HCT116 (cell line): Measurements from ENCODE around the gene NECTIN3. TPM values are rescaled to one million over a fixed set of nuclear protein-coding genes. Genes with fewer than 3 reads are reported as not detected.

Source experiments
- CBX3 ChIP-seq: IDR thresholded peaks from 2 replicates; pipeline ENCODE4 v1.6.1; 2012; ENCODE audit warnings: low read depth
- EGR1 ChIP-seq: IDR thresholded peaks from 2 replicates; pipeline ENCODE4 v1.6.1; 2012; ENCODE audit warnings: low read depth
- EZH2phosphoT487 ChIP-seq: fragments of 200-600 bp; IDR thresholded peaks from 2 replicates; pipeline ENCODE4 v1.6.1; 2018; ENCODE audit warnings: antibody characterized with exemption, borderline replicate concordance
- JUND ChIP-seq: IDR thresholded peaks from 2 replicates; pipeline ENCODE4 v1.6.1; 2012
- POLR2A ChIP-seq: IDR thresholded peaks from 2 replicates; pipeline ENCODE4 v1.7.0; 2011; ENCODE audit warnings: borderline replicate concordance; ENCODE audit not compliant: insufficient read depth, insufficient read length; ENCODE audit errors: extremely low read depth
- SIN3A ChIP-seq: IDR thresholded peaks from 2 replicates; pipeline ENCODE4 v1.6.1; 2012; ENCODE audit warnings: low read depth
- SRF ChIP-seq: IDR thresholded peaks from 2 replicates; pipeline ENCODE4 v1.6.1; 2012; ENCODE audit warnings: low read depth
- ZFX ChIP-seq: fragments of 450-650 bp; IDR thresholded peaks from 2 replicates; pipeline ENCODE4 v1.6.1; 2017
- total RNA-seq: library from RNA; stranded (reverse); gene quantifications from one replicate; pipeline ENCODE4 v1.2.1, GENCODE V29; 2021; ENCODE audit not compliant: unreplicated experiment
- TF ChIP-seq, protein P1 (sequence below): IDR thresholded peaks from 2 replicates; pipeline ENCODE4 v1.6.1; 2012; ENCODE audit warnings: low read depth
- TF ChIP-seq, protein P2 (sequence below): IDR thresholded peaks from 2 replicates; pipeline ENCODE4 v1.6.1; 2012
- TF ChIP-seq, protein P3 (sequence below), 3 experiments: fragments of 200-600 bp in 1 of 3; sonication (generic) in 1 of 3; IDR thresholded peaks in 2 of 3; conservative IDR thresholded peaks in 1 of 3; 2 replicates each; pipeline ENCODE4 v1.5.1; 2012 to 2017; ENCODE audit warnings: low read depth in 2 of 3, low read length in 2 of 3, antibody characterized with exemption in 1 of 3, borderline replicate concordance in 1 of 3, control low read depth in 1 of 3, mild to moderate bottlenecking in 1 of 3, mixed read lengths in 1 of 3, mixed run types in 1 of 3, moderate library complexity in 1 of 3; ENCODE audit not compliant: insufficient read depth in 1 of 3

The NECTIN3 gene
- total RNA-seq, 1 experiment from 2014 or later, result 93.6 TPM

DNA sequence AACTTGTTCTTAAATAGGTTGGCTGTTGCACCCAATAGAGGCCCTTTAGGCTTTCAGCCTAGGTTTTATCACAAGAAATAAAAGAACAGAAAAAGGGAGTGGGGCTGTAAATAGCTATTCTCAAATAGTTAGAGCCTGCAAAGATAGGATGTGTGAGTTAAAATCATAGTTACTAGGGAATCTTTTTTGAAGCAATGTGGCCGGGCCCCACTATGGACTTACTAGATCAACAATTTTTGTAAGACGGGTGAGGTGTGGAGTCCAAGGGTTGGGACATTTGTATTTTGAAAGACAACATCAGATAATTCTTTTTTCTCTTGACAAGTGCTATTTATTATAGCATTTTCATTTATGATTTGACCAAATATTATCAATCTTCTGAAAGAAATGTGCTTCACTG lies 5.8 kb downstream of the NECTIN3 start (continued):
- TF ChIP-seq, protein P1, sequence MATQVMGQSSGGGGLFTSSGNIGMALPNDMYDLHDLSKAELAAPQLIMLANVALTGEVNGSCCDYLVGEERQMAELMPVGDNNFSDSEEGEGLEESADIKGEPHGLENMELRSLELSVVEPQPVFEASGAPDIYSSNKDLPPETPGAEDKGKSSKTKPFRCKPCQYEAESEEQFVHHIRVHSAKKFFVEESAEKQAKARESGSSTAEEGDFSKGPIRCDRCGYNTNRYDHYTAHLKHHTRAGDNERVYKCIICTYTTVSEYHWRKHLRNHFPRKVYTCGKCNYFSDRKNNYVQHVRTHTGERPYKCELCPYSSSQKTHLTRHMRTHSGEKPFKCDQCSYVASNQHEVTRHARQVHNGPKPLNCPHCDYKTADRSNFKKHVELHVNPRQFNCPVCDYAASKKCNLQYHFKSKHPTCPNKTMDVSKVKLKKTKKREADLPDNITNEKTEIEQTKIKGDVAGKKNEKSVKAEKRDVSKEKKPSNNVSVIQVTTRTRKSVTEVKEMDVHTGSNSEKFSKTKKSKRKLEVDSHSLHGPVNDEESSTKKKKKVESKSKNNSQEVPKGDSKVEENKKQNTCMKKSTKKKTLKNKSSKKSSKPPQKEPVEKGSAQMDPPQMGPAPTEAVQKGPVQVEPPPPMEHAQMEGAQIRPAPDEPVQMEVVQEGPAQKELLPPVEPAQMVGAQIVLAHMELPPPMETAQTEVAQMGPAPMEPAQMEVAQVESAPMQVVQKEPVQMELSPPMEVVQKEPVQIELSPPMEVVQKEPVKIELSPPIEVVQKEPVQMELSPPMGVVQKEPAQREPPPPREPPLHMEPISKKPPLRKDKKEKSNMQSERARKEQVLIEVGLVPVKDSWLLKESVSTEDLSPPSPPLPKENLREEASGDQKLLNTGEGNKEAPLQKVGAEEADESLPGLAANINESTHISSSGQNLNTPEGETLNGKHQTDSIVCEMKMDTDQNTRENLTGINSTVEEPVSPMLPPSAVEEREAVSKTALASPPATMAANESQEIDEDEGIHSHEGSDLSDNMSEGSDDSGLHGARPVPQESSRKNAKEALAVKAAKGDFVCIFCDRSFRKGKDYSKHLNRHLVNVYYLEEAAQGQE, result no peak
- TF ChIP-seq, protein P2, sequence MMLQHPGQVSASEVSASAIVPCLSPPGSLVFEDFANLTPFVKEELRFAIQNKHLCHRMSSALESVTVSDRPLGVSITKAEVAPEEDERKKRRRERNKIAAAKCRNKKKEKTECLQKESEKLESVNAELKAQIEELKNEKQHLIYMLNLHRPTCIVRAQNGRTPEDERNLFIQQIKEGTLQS, result no peak
- TF ChIP-seq EZH2phosphoT487 (no peak), JUND (no peak), CBX3 (no peak), EGR1 (no peak), SIN3A (no peak), ZFX (no peak), SRF (no peak), POLR2A (no peak)
- TF ChIP-seq, protein P3, sequence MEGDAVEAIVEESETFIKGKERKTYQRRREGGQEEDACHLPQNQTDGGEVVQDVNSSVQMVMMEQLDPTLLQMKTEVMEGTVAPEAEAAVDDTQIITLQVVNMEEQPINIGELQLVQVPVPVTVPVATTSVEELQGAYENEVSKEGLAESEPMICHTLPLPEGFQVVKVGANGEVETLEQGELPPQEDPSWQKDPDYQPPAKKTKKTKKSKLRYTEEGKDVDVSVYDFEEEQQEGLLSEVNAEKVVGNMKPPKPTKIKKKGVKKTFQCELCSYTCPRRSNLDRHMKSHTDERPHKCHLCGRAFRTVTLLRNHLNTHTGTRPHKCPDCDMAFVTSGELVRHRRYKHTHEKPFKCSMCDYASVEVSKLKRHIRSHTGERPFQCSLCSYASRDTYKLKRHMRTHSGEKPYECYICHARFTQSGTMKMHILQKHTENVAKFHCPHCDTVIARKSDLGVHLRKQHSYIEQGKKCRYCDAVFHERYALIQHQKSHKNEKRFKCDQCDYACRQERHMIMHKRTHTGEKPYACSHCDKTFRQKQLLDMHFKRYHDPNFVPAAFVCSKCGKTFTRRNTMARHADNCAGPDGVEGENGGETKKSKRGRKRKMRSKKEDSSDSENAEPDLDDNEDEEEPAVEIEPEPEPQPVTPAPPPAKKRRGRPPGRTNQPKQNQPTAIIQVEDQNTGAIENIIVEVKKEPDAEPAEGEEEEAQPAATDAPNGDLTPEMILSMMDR (IDR thresholded peaks at IDR 0.05 in 2 of 3, conservative IDR thresholded peaks at IDR 0.05 in 1 of 3; ENCODE audit: borderline replicate concordance in 1 of 3, insufficient read depth in 1 of 3, low read depth in 2 of 3, low read length in 2 of 3), result no peak
